C4-2B (cell line): ENCODE data around the gene SLC23A2.
"Not testable (repeated sequence)": the region's sequence is repeated elsewhere in the genome, so short reads cannot be mapped to it uniquely, and the experiment has no call there.

Source experiments
- ZFX ChIP-seq: fragments of 450-650 bp; IDR thresholded peaks from 2 replicates; pipeline ENCODE4 v1.6.1; 2017
- TF ChIP-seq, protein P1 (sequence below): fragments of 450-650 bp; conservative IDR thresholded peaks from 2 replicates; pipeline ENCODE4 v1.5.1; 2017; ENCODE audit warnings: mild to moderate bottlenecking

DNA sequence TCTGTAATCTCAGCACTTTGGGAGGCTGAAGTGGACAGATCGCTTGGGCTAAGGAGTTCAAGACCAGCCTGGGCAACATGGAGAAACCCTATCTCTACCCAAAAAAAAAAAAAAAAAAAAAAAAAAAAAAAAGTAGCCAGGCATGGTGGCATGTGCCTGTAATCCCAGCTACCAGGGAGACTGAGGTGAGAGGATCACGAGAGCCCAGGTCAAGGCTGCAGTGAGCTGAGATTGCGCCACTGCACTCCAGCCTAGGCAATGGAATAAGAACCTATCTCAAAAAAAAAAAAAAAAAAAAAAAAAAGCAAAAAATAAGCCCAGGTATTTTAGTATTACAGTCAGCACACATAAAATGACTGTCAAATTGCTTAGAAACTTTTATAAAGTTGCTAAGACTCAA lies 152.5 kb downstream of the SLC23A2 start:
- TF ChIP-seq, protein P1, sequence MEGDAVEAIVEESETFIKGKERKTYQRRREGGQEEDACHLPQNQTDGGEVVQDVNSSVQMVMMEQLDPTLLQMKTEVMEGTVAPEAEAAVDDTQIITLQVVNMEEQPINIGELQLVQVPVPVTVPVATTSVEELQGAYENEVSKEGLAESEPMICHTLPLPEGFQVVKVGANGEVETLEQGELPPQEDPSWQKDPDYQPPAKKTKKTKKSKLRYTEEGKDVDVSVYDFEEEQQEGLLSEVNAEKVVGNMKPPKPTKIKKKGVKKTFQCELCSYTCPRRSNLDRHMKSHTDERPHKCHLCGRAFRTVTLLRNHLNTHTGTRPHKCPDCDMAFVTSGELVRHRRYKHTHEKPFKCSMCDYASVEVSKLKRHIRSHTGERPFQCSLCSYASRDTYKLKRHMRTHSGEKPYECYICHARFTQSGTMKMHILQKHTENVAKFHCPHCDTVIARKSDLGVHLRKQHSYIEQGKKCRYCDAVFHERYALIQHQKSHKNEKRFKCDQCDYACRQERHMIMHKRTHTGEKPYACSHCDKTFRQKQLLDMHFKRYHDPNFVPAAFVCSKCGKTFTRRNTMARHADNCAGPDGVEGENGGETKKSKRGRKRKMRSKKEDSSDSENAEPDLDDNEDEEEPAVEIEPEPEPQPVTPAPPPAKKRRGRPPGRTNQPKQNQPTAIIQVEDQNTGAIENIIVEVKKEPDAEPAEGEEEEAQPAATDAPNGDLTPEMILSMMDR = not testable (repeated sequence)
- TF ChIP-seq ZFX = not testable (repeated sequence)
